Measurements from ENCODE around the gene SUN2. TPM values are rescaled to one million over a fixed set of nuclear protein-coding genes. Genes with fewer than 3 reads are reported as not detected.

The SUN2 gene
- total and polyA plus RNA-seq, 2 of the 8 experiments (the other 6 are each of a cell fraction or from before 2014, with no cell fraction given): 5.1 to 10.5 TPM

GRCh38 chr22:38709306-38709705 lies 46.5 kb downstream of the SUN2 start:
- ChIA-PET POLR2A (ENCODE audit: partially characterized antibody) (interaction anchor here (0.7 to 5.6 kb wide), 4 partner anchors 7 to 27 kb away, joined by 3 to 39 read pairs (median 4); partner anchors contain the start of gene TOMM22), CTCF (ENCODE audit: partially characterized antibody) (interaction anchor here (1.1 to 1.8 kb wide), 4 partner anchors 9 to 23 kb away, joined by 4 to 5 read pairs (median 5); no protein-coding TSS in a partner anchor)
- FAIRE-seq (no peak), DNase-seq (ENCODE audit: low read depth in 1 of 2, low spot score in 2 of 2) (no peak)
- no peak overlapping the region for H3K23ac ChIP-seq (ENCODE audit: insufficient read length)
- no peak overlapping the region for H3K4me2 ChIP-seq (ENCODE audit: insufficient read depth in 1 of 2, low read depth in 2 of 2, low read length in 2 of 2)
- no peak overlapping the region for H4K5ac ChIP-seq (ENCODE audit: insufficient read length, low read depth, low read length)
- H2BK5ac ChIP-seq (ENCODE audit: low read depth, low read length): no peak overlapping the region
- peaks cover 14% of the 10 kb centered on the region for H3K79me1 ChIP-seq (ENCODE audit: low read depth, low read length)
- peaks cover 19 to 25% of the 10 kb centered on the region in 2 experiments for H4K20me1 ChIP-seq (replicated peaks in 1 of 2; ENCODE audit: control insufficient read depth in 1 of 2, insufficient read depth in 2 of 2, low read length in 2 of 2)
- H3K18ac ChIP-seq (ENCODE audit: extremely low read depth, low read length): no peak overlapping the region
- H2BK20ac ChIP-seq (ENCODE audit: low read length): no peak overlapping the region
- H2AFZ ChIP-seq (ENCODE audit: low read length): no peak overlapping the region
- H3K79me2 ChIP-seq (ENCODE audit: control insufficient read depth in 1 of 2, insufficient read depth in 2 of 2, low read length in 2 of 2): peaks cover 29 to 81% of the 10 kb centered on the region in 2 experiments
- H3K9me3 ChIP-seq (ENCODE audit: insufficient read depth in 2 of 2, low read depth in 1 of 2, low read length in 1 of 2): no peaks in the 10 kb centered on the region
- no peak overlapping the region for H3K27ac ChIP-seq (ENCODE audit: low read depth, low read length)
- H2AK5ac ChIP-seq (ENCODE audit: low read depth, low read length): no peak overlapping the region
- H3K4me1 ChIP-seq (replicated peaks in 1 of 4; ENCODE audit: control insufficient read depth in 3 of 4, insufficient read depth in 4 of 4, low read length in 3 of 4): peaks cover 11 to 24% (median 18%) of the 10 kb centered on the region in 4 experiments; a peak in 6 of 7 replicates
- no peak overlapping the region for H3K9ac ChIP-seq (replicated peaks in 1 of 4; ENCODE audit: extremely low read depth in 1 of 4, low read depth in 3 of 4, low read length in 3 of 4)
- peaks cover 0 to 17% (median 6%) of the 10 kb centered on the region in 4 experiments; a peak in 4 of 8 replicates for H3K36me3 ChIP-seq (ENCODE audit: control insufficient read depth in 2 of 4, insufficient read depth in 4 of 4, low read length in 3 of 4)
- WGBS, 2 experiments (ENCODE audit: extremely low coverage in 1 of 2, insufficient coverage in 1 of 2, insufficient read length in 1 of 2, insufficient replicate concordance in 2 of 2, low coverage in 1 of 2, low lambda C conversion rate in 2 of 2, missing lambda C conversion rate in 1 of 2): 85% methylated on average over 3 of the region's 3 CpGs; no CpG with 5 or more reads in 1 of the 2 experiments
- peaks cover 7% of the 10 kb centered on the region for H3K23me2 ChIP-seq (ENCODE audit: low read depth, low read length)
- H3K27me3 ChIP-seq (replicated peaks in 1 of 4; ENCODE audit: control insufficient read depth in 3 of 4, extremely low read depth in 1 of 4, insufficient read depth in 3 of 4, low read length in 3 of 4): no peaks in the 10 kb centered on the region
- H3K14ac ChIP-seq (ENCODE audit: insufficient read length): no peak overlapping the region
- H4K91ac ChIP-seq (replicated peaks; ENCODE audit: insufficient read length, low read length): no peak overlapping the region
- H2BK12ac ChIP-seq (ENCODE audit: low read depth, low read length): no peak overlapping the region
- no peak overlapping the region for H2BK120ac ChIP-seq (replicated peaks; ENCODE audit: low read depth, low read length)
- H3K56ac ChIP-seq (replicated peaks; ENCODE audit: insufficient read length, low read depth, low read length): no peak overlapping the region
- no peak overlapping the region for H4K8ac ChIP-seq (ENCODE audit: extremely low read depth, insufficient read depth, low read length)
- H2BK15ac ChIP-seq (ENCODE audit: low read length): no peak overlapping the region
- no peak overlapping the region for H3K4me3 ChIP-seq (ENCODE audit: extremely low read depth in 1 of 4, insufficient read depth in 2 of 4, low read depth in 3 of 4, low read length in 4 of 4)
- H3K4ac ChIP-seq (replicated peaks; ENCODE audit: insufficient read length, low read depth, low read length): no peak overlapping the region
- TF ChIP-seq NANOG (IDR thresholded peaks at IDR 0.05; ENCODE audit: insufficient read depth, low read depth, low read length, poor library complexity, severe bottlenecking) (no peak), TEAD4 (IDR thresholded peaks at IDR 0.05; ENCODE audit: low read depth, low read length) (no peak), SIX5 (IDR thresholded peaks at IDR 0.05; ENCODE audit: low read depth, low read length) (no peak), KDM5A (IDR thresholded peaks at IDR 0.05; ENCODE audit: low read length) (no peak)
